Astrocyte of the cerebellum (primary cell): ENCODE results near the gene KCNC1.
A peak's percentile ranks its signal among the peaks of the same experiment; 100 is the strongest.

ENCODE experiments used
- DNase-seq: peaks from one replicate; pipeline ENCODE4 v3.0.0-alpha.2; 2011; ENCODE audit warnings: low read depth
- H3K4me3 ChIP-seq: 2 replicates; pipeline ENCODE4 v1.5.1; 2011; ENCODE audit warnings: mild to moderate bottlenecking, low read depth, low read length, moderate library complexity
- in situ Hi-C: cut with HindIII; loops from 2 replicates; pipeline ENCODE4 v1.10.0; 2017; ENCODE audit warnings: low sequenced_read_pairs
- TF ChIP-seq, protein P1 (sequence below): IDR thresholded peaks from 2 replicates; pipeline ENCODE4 v1.5.1; 2012; ENCODE audit warnings: low read length, low read depth, moderate library complexity, mild to moderate bottlenecking; ENCODE audit errors: missing control alignments

Gene KCNC1

DNA sequence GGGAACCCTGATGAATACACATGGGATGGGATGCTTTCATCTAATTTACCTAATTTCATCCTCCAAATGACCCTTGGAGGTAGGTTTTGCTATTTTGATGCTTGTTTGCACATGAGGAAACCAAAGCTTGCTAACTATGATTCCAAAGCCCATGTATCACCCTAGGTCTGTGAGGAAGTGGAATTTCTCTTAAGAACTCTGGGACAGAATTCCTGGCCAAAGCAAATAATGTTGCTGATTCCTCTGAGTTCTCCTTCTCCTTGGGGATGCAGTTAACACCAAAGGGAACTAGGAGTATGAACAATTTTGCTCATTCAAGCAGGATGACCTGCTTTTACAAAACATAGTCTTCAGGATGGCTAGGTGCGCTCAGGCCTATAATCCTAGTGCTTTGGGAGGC is 80.0 kb downstream of the KCNC1 start:
- TF ChIP-seq, protein P1, sequence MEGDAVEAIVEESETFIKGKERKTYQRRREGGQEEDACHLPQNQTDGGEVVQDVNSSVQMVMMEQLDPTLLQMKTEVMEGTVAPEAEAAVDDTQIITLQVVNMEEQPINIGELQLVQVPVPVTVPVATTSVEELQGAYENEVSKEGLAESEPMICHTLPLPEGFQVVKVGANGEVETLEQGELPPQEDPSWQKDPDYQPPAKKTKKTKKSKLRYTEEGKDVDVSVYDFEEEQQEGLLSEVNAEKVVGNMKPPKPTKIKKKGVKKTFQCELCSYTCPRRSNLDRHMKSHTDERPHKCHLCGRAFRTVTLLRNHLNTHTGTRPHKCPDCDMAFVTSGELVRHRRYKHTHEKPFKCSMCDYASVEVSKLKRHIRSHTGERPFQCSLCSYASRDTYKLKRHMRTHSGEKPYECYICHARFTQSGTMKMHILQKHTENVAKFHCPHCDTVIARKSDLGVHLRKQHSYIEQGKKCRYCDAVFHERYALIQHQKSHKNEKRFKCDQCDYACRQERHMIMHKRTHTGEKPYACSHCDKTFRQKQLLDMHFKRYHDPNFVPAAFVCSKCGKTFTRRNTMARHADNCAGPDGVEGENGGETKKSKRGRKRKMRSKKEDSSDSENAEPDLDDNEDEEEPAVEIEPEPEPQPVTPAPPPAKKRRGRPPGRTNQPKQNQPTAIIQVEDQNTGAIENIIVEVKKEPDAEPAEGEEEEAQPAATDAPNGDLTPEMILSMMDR = no peak

DNA sequence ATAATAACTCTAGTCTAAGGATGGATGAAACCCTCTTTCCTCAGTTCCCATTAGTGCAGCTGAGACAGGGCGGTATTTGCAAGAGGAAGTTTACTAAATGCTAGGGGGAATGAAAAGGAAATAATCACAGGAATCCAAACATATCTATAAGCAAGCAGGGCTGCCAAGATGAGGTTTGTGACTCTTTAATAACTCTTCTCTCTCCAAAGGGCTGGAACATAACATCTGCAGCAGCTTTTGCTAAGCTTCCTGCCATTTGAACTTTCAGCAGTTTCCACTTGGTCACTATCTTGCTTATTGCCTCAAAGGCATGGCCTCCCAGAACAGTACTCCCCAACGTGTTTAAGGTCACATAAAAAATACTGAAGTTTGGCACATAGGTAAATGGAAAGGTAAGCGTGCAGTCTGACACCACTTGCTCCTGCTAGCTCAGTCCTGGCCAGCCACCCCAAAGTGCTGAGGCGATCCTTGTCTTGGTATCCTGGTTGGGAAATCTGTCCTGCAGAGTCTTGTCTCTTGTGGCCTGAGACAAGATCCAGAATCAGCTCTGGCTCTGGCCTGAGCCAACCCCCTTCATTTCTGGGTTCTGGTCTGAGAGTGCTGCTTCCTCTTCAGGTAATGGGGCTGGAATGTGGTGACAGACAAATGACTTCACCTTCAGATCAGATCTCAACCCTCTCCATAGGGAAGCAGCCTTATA is 81.8 kb downstream of the KCNC1 start:
- no peak overlapping the region for H3K4me3 ChIP-seq
- in situ Hi-C loops = no loop called here
- DNase-seq = no peak
- TF ChIP-seq, protein P1 = no peak

More for the DNA sequence above, 80.0 kb downstream of the KCNC1 start:
- no peak overlapping the region for H3K4me3 ChIP-seq
- no peak for DNase-seq
- in situ Hi-C loops = no loop called here

DNA sequence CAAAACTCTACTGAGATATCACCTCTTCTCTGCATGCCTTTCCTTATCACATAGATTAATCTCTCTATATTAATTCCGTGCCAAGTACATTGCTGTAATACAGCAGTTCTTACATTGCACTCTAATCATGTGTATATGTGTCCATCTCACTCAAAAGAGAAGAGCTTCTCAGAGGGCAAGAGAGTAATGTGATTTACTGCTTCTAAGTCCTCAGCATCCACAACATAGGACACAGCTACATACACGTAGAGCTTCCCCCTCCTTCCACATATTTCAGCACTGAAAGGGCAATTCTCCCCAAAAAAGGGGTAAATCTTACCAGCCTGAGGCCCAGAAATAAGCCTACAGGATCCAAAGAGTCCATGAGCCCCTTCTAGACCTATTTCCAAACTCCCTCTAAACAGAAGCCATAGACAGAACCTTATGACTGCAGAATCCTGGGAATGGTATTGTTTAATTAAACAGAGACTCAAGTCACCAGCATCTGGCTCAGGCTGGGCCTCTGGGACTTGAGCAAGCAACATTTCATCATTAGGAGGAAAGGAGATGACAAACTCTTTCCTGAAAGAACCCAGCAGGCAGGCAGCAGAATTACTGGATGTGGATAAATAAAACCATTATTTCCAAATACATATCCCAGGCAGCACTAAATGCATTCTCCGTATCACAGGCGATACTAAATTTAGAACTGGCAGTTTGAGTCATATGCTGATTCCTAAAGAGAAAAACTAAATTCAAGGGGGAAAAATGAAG is 87.2 kb downstream of the KCNC1 start:
- H3K4me3 ChIP-seq = no peak overlapping the region
- TF ChIP-seq, protein P1 = no peak
- in situ Hi-C loops = no loop called here
- DNase-seq = no peak

DNA sequence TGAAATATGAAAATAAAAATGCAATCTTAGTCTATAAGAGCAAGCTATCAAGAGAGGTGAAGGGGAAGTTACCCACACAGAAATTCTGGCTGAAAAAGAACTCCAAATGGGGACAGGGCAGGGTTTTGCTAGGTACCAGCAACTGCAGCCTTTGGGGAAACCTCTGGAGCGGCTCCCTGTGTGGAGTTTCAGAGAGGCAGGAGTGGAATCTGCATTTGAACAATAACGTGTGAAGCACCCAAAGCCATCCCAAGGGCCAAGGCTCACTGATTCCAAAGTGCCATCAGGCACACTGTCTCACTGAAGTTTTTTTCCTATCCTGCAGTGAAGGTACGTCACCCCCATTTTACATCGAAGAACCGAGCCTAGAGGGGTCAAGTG is 87.8 kb downstream of the KCNC1 start:
- no peak for DNase-seq
- TF ChIP-seq, protein P1 = no peak
- in situ Hi-C loops = no loop called here
- H3K4me3 ChIP-seq = no peak overlapping the region

DNA sequence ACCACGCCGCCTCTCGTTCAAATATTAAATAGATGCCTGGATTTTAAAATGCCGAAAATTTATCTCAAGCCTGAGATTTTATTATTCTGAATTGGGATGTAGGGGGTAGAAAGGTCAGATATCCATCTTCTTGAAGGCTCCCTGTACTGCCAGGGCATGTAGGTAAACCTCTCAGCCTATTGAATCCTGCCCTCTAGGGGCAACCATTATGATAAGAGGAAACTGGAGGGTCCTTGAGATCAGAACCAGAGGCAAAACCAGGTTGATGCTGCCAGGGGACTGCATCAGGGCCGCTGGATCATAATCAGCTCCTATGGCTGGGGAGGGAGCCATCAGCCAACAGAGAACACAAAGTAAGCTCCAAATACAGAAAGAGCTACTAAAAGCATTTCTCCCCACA is 92.4 kb downstream of the KCNC1 start:
- TF ChIP-seq, protein P1 = peak; percentile 37
- in situ Hi-C loops = no loop called here
- H3K4me3 ChIP-seq = no peak overlapping the region
- no peak for DNase-seq

DNA sequence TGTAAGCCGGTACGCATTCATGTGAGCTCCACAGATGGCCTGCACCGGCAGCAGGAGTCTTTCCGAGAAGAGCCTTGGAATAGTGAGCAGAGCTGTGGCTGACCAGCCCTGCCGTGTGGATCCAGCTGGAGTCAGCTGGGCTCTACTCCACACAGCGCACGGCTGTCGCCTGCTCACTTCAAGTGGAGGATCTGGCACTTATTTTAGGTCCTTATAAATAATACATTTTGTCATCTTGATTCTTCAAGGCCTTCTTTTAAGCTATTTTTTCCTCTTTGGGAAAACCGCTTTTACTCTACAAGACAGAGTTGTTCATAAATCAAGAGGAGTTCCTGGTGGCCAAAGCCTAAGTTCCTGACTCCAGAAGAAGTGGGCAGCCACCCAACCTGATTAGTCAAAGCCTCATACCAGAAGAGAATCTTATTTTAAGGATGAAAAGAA is 93.8 kb downstream of the KCNC1 start:
- H3K4me3 ChIP-seq = no peak overlapping the region
- DNase-seq = no peak
- TF ChIP-seq, protein P1 = no peak
- in situ Hi-C loops = no loop called here
